Measurements from ENCODE around the gene C2orf80.

DNA sequence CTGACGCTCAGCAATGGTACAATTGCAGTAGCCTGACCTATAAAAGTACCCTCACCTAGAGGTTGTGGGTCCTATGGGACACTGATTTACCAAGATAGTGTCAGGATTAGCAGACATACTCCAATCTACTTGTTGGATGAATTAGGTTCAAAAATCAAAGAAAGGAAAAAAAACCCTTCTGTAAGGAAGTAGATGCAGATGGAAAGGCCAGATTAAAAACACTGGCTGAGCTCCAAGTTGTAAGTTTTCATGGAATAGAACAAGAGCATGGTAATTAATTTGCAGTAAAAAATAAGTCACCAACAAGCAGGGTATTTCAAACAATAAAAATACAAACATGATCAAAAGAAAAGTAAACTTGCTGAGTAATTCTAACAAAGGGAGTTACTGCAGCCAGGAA lies 38.6 kb upstream of the C2orf80 start:
- TF ChIP-seq, protein P1, sequence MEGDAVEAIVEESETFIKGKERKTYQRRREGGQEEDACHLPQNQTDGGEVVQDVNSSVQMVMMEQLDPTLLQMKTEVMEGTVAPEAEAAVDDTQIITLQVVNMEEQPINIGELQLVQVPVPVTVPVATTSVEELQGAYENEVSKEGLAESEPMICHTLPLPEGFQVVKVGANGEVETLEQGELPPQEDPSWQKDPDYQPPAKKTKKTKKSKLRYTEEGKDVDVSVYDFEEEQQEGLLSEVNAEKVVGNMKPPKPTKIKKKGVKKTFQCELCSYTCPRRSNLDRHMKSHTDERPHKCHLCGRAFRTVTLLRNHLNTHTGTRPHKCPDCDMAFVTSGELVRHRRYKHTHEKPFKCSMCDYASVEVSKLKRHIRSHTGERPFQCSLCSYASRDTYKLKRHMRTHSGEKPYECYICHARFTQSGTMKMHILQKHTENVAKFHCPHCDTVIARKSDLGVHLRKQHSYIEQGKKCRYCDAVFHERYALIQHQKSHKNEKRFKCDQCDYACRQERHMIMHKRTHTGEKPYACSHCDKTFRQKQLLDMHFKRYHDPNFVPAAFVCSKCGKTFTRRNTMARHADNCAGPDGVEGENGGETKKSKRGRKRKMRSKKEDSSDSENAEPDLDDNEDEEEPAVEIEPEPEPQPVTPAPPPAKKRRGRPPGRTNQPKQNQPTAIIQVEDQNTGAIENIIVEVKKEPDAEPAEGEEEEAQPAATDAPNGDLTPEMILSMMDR (IDR thresholded peaks at IDR 0.05) = no peak
- TF ChIP-seq POLR2A (IDR thresholded peaks at IDR 0.05) = no peak
